Hepatocyte (in vitro differentiated cells): ENCODE data around the gene CLDN19.

Experiments used
- EZH2 ChIP-seq: fragments of 200-600 bp; sonication (generic); IDR thresholded peaks from 2 replicates; pipeline ENCODE4 v1.6.1; 2016; ENCODE audit warnings: antibody characterized with exemption, mild to moderate bottlenecking, borderline replicate concordance
- EZH2phosphoT487 ChIP-seq: fragments of 200-600 bp; sonication (generic); IDR thresholded peaks from one replicate; pipeline ENCODE4 v1.6.1; 2018; ENCODE audit warnings: antibody characterized with exemption, mild to moderate bottlenecking, low read depth, moderate library complexity; ENCODE audit not compliant: unreplicated experiment, severe bottlenecking
- TF ChIP-seq, protein P1 (sequence below): fragments of 200-600 bp; sonication (generic); IDR thresholded peaks from 2 replicates; pipeline ENCODE4 v1.5.1; 2016; ENCODE audit warnings: antibody characterized with exemption, mild to moderate bottlenecking; ENCODE audit not compliant: poor library complexity

DNA sequence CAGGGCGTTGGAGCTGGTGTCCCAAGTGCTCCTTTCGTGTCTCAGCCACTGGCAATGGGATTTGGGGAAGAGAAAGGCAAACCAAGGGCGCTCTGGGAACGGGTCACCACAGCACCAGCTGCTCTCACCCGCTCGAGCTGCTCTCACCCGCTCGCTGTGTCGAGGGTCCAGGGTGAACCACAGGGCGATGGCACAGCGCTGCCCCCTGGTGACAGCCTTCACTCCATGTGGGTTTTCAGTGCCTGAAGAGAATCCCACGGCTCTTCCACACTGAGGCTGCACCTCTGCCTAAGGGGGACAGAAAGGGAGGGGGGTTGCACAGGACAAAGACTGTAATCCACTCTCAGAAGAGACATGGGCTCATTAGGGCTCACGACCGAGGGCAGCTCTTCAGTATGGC lies 7.1 kb upstream of the CLDN19 start:
- TF ChIP-seq EZH2phosphoT487 (no peak), EZH2 (no peak)
- TF ChIP-seq, protein P1, sequence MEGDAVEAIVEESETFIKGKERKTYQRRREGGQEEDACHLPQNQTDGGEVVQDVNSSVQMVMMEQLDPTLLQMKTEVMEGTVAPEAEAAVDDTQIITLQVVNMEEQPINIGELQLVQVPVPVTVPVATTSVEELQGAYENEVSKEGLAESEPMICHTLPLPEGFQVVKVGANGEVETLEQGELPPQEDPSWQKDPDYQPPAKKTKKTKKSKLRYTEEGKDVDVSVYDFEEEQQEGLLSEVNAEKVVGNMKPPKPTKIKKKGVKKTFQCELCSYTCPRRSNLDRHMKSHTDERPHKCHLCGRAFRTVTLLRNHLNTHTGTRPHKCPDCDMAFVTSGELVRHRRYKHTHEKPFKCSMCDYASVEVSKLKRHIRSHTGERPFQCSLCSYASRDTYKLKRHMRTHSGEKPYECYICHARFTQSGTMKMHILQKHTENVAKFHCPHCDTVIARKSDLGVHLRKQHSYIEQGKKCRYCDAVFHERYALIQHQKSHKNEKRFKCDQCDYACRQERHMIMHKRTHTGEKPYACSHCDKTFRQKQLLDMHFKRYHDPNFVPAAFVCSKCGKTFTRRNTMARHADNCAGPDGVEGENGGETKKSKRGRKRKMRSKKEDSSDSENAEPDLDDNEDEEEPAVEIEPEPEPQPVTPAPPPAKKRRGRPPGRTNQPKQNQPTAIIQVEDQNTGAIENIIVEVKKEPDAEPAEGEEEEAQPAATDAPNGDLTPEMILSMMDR: peak; percentile 57
